HG03378 (cell line): ENCODE results near the gene IL2RA.
A peak's percentile ranks its signal among the peaks of the same experiment; 100 is the strongest.
"Not testable (repeated sequence)": the region's sequence is repeated elsewhere in the genome, so short reads cannot be mapped to it uniquely, and the experiment has no call there.

ENCODE experiments used
- ATAC-seq: cut with Tn5 transposase; IDR thresholded peaks from one replicate; pipeline ENCODE4 v1.9.1; 2021; ENCODE audit warnings: mild to moderate bottlenecking, moderate library complexity; ENCODE audit not compliant: unreplicated experiment

The IL2RA gene

DNA sequence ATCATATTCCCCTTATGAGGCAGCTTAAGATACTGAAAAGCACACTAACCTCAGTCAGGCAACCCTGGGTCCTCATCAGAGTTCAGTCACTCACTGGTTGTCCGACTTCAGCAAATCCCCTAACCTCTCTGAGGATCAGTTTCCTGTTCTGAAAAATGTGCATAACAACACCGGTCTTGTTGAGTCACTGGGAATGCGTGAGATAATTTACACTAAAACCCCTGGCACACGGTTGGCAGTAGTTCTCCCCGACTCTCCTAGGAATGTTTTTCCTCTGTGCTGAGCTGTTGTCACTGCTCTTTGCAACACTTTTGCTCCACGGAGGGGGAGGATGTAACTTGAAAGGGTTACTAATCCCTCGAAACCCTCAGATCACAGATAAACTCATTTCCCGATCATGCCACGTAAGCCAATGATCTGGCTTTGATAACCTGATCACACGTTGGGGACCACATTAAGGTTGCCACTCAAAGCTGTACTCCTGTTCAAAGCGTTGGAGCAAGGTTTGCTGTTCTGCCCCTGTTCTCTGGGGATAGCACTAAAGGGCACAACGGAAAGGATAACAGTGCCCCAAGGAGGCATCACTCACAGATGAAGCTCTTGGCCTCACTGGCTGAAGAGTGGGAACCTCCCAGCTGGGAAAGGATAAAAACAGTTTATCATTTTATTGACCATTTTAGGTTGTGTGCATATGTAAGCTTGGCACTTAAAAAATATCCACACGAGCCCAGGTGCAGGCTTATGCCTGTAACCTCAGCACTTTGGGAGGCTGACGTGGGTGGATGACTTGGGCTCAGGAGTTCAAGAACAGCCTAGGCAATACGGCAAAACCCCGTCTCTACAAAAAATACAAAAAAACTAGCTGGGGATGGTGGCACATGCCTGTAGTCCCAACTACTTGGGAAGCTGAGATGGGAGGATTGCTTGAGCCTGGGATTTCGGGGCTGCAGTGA is 21.6 kb upstream of the IL2RA start:
- no peak for ATAC-seq

DNA sequence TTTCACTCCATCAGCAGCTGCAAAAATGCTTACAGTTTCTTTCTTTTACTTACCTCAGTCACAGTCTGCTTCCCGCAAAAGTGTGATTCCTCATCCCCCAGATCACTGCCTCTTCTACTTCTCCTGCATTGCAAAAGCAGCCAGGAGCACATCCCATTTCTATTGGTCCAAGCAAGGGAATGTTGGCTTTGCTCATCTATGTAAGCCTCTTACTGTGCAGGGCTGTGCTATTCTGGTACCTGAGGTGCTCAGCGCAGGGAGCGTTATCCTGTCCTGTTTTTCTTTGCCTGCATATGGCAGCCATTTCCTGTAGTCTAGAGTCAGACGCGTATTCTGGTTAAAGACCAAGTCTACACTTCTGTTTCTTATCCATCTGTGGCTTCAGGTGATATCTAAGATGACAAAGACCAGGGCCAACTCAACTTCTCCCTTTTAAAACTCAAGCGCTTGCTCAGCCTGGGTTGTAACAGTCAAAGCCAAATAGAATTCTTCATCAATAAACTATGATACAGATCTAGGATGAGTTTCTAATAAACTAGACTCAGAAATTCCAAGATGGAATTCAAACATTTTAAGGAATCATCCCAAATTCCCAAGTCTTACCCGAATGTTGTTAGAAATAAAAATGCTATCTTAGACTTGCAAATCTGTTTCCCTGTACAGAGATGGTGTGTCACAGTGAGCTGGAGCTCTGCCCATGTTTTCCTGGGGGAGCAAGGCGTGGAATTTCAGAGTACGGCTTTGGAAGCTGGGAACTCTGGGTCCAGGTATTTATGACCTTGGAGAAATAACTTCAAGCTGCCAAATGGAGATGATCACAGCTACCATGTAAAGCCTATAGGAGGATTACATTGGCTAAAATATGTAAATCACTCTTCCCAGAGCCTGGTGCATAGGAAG is 20.6 kb upstream of the IL2RA start:
- no peak for ATAC-seq

DNA sequence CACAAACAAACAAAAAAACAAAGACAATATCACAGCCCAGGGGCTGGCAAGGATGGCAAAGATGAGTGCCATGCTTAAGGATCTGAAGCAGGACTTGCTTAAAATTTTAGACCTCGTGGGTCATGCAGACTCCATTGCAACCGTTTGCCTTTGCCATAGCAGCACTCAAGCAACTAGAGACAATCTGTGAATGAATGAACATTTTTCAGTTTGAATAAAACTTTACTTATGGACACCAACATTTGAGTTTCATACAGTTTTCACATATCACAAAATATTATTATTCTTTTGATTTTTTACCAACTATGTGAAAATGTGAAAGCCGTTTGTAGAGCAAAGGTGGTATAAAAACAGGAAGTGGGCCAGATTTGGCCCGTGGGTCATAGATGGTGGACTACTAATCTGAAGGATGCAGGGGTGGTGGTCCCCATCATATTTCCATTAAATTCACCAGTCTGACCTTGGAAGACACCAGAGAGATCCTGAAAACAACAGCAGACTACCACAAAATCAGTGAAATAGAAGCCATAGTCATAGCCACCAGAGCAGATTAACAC is 18.3 kb upstream of the IL2RA start:
- no peak for ATAC-seq

DNA sequence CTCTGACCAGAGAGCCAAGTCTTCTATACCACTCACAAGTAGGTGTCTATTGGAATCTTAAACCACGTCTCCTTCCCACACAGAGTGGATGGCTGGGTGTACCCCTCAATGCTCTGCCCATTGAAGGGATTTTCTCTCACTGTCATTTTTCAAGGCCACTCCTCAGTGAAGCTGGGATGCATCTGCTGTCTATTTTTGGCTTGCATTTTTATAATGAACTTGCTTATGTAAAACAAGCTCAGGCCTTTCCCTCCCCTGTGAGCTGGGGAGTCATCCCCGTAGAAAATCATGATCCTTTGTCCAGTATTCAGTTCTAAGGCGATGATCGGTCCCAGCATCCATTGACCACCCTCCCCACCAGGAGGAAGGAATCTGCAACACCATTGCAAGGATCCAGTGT is 16.9 kb upstream of the IL2RA start:
- ATAC-seq, result no peak

DNA sequence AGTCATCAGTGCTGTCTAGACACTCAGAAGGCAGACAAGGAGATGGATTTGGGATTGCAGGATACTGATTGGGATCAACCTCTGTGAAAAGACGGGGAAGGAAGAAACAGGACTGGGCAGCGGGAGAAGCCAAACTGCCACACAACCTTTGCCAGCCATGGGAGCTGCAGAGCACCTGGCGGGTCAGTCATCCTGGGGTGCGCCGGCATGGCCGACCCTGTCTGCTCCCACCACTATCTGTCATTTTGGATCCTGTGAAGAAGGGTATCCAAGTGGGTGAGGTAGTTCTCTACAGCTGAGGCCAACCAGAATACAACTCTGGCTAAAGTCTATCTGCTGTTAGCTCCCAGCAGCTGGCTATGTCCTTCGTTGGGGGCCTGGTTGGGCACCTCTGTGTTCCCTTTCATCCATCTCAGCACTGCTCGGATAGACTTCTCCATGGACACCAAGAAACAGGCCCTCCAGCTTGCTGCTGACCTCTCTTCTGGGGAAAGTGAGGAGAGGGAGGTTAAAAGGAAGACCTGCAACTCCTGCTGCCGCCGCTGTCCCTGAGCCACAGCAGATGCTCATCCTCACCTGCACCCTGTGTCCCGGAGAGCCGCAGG is 15.0 kb upstream of the IL2RA start:
- ATAC-seq, result no peak

DNA sequence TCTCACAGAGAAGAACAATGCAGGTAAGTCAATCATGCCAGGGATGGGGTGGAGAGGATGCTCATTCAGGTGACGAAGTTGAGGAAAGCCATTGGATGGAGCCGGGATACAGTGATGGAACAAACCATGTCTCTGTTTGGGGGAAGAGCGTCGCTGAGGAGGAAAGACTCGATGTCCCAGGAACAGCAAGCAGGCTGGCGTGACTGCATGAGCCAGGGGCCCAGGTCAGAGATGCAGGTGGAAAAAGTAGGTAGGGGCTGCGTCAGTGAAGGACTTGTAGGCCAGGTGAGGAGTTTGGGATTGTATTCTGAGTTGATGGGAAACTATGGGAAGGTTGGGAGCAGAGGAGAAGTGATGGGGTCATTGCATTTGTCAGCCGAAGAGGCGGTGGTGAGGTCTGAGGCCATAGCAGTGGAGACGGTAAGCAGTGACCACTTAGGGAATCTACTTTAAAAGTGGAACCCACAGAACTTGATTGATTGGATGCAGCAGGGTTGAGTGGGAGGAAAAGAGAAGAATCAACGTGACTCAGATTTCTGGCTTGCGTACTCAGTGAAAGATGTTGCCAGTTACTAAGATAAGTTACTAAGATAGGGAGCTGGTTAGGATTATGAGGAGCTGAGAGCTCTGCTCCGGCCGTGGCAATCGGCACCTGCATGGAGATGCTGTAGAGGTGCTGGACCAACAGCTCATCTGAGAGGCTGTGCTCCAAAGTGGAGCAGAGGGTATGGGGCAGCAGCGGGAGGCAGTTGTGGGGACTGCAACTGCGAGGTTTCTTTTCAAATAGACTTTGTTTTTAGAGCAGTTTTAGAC is 12.5 kb upstream of the IL2RA start:
- ATAC-seq, result no peak

DNA sequence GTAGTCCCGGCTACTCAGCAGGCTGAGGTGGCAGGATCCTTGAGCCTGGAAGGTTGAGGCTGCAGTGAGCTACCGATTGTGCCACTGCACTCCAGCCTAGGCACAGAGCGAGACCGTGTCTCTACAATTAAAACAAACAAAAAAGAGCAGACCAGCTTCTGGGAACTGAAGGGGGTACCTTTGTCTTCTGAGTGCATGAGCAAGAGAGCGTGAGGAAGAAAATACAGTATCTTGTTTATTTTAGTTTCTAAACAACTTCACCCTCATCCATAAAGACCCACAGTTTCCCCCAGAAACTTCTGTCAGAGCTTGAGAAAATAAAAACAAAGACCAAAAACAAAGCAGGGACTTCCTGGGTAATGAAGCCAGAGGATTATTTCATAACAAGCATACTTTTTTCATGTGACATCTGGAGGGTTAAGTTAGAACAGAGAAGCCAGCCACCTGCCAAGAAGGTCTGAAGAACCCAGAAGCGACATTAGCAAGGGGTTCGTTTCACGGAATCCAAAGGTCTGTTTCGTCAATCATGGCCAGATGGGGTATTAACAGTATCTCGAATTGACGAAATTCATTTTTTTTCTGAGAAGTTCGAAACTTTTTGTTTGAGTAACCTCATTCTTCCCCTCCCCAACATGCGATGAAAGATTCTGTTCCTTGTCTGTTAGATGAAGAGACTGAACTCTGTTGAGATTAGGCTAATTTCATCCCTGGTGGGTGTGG is 10.2 kb upstream of the IL2RA start:
- ATAC-seq, result peak; percentile 37

- ATAC-seq, result no peak
Observed at GRCh38 chr10:6071181-6072175, 9.3 kb upstream of the IL2RA start.

GRCh38 chr10:6070660-6071059 is 8.5 kb upstream of the IL2RA start:
- no peak for ATAC-seq

DNA sequence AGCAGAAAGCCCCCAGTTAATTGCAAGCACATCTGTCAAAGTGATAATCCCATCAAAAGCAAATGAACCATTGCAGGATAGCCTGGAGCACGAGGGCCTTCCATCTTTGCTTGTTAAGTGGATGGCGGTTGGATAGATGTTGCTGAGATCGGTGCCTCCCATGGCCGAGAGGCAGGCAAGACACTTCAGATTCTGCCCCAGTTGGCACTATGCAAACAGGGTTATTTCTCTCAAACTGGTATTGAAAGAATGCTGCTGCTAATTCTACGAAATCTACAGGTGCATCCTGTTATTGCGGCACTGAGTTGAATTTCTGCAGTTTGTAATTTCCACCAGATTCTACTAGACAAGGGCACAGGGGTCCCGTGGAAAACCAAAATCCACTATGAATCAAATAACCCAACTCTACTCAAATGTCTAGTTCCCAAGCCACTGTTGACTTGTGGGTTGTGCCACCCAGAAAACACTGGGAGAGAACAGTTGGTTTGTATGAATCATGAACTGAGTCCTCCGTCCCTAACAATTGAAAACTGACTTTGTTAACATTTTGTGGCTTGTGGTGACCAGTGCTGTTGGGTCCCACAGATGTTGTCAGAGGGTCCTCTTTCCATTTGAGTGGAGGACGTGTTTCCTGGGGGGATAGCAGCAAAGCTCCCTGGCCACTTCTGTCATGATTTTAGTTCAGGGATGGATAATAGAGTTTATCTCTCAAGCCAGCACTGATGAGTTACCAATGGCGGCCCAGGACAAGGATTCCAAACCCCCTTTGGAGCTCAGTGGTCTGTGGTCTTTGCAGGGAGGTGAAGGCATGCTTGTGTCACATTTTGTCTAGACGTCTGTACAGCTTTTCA is 7.1 kb upstream of the IL2RA start:
- no peak for ATAC-seq

DNA sequence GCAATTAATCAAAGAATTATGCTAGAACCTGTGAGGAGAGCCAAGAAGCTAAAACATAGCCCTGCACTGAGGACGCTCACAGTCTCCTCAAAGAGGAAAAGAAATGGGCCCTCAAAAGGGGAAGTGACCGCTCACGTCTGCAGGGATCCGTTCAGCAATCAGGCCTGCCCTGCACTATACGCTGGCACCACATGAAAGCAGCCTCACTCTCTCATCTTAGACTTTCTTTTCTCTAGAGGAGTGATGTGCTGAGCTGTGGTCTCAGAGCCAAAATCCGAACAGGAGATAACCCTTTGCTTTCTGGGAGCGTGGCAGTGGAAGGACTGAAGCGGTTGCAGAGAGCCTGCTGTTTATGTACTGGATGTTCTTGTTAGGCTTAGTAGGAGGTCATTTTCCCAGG is 6.3 kb upstream of the IL2RA start:
- ATAC-seq, result no peak

- no peak for ATAC-seq
Observed at GRCh38 chr10:6068006-6068405, 5.8 kb upstream of the IL2RA start.

- ATAC-seq, result no peak
Observed at GRCh38 chr10:6067457-6067856, 5.3 kb upstream of the IL2RA start.

DNA sequence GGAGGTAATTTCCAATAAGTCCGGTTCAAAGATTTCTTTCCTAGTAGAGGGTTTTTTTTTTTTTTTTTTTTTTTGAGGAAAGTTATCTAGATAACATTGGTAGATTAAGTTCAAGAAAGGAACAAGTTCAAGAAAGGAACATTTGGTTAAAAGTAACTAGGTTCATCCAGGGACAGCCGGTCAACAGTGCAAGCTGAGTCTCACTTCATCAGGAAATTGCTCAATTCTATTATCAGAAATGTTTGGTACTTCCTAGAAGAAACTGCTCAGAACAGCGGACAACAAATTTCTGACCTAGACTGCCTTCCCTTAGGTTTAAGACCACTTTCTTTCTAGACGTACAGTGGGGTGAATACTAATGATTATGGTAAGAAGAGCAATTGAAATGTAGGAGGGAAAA is 3.7 kb upstream of the IL2RA start:
- no peak for ATAC-seq

DNA sequence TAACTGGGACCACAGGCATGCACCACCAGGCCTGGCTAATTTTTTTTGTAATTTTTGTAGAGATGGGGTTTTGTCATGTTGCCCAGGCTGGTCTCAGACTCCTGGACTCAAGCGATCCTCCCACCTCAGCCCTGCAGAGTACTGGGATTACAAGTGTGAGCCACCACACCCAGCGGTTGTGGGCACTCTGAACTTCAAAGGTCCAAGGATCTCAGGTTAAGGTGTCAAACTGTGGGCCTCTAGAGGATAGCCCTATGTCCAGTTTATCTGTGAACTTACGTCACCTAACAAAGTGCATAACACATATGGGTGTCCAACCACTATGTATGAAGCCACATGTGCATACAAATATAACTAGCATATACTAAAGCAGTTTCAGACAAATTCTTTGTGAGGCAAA is 3.2 kb upstream of the IL2RA start:
- no peak for ATAC-seq

GRCh38 chr10:6064726-6065125 is 2.6 kb upstream of the IL2RA start:
- ATAC-seq, result not testable (repeated sequence)

- ATAC-seq, result no peak
Observed at GRCh38 chr10:6064119-6064518, 2.0 kb upstream of the IL2RA start.
